ENCODE measurements around the gene GMDS.

- TF ChIP-seq ZNF407 (CRISPR knock-in tag; IDR thresholded peaks at IDR 0.05; ENCODE audit: not compliant biosample characterization), result no peak
- TF ChIP-seq TEAD2 (CRISPR knock-in tag; IDR thresholded peaks at IDR 0.05), result no peak
These were observed 17.0 kb downstream of the GMDS start for GRCh38 chr6:2228392-2228791.
